Measurements from ENCODE around the gene ELMO3.

Gene ELMO3

DNA sequence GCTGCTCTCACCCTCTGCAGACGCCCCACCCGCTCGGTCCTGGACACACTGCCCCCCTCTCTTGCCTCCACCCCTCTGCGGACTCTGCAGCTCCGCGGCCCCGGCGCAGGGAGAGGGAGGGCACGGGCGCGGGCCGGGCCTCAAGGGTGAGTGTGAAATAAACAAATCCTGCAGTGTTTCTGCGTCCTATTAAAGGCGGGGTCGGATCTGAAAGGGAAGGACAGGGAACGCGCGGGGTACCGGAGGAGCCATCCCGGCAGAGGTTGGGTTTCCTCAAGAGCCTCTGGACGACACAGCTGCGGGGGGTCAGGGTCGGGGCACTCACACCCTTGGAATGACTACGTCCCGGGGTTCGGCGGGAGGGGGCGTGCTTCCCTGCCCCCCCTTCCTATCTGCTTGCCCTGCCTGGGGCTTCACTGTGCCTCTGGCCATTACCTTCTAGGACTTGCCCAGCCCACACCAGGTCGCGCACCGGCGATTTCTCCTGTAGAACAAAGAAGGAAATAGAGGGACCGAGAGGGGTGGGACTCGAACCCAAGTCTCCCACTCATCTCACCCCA, 34.9 kb upstream of the ELMO3 start:
- no peak for DNase-seq

DNA sequence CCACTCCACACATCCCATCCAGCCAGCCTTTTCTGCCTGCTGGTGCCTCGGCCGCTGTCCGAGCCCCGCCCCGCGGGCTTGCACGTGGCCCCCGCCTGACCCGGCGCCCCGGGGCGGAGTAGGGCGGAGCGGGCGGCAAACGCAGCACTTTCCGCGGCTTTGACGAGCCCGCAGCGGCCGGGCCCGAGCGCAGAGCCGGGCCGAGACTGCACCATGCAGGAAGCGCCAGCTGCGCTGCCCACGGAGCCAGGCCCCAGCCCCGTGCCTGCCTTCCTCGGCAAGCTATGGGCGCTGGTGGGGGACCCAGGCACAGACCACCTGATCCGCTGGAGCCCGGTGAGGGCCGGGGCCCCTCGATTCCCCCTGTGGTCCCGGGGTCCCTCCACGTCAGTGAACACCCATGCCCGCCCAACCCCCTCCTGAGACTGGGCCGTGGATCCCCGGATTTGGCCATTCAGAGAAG, 34.3 kb upstream of the ELMO3 start, which contains the start of gene HSF4:
Gene HSF4, plus strand, starts transcription at position 147 of the 463 bp plus-strand sequence. Its CDS starts 67 bp downstream, at position 214.
- no peak for DNase-seq

- no peak for DNase-seq
Measured at GRCh38 chr16:67165121-67166078, 33.5 kb upstream of the ELMO3 start.

GRCh38 chr16:67166110-67166547, 32.8 kb upstream of the ELMO3 start:
- DNase-seq = no peak

DNA sequence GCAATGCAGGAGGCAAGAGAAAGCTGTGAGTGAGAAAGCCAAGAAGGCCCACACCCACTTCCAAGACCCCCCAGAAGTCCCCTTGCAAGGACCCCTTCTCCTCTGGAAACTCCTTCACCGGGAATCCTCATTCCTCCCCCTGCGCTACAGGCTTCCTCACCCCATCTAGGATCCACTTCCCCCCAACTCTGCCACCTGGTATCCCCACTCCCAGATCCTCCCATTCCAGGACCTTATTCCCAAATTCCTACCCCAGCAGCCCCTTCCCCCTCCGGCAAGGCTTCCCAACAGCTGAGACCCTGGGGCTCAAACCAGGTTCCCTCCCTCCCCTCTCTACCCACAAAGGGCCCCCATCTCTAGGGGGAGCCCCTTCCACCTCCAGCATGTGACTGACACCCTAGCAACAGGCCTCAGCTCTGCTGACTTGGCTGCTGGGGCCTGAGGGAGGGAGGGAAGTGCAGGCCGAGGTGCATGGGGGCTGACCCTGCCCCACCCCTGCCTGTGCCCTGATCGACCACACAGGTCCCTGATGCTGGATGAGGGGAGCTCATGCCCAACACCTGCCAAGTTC, 32.2 kb upstream of the ELMO3 start:
- DNase-seq = no peak

DNA sequence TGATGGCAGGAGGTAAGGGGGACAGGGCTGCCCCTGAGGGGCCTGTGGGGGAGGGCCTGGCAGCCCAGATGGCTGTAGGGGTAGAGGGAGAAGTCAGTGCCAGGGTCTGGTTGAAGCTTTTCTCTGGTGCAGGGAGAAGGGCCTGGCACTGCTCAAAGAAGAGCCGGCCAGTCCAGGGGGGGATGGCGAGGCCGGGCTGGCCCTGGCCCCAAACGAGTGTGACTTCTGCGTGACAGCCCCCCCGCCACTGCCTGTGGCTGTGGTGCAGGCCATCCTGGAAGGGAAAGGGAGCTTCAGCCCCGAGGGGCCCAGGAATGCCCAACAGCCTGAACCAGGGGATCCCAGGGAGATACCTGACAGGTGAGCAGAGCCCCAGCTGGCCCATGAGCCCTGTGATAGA, 31.3 kb upstream of the ELMO3 start:
- DNase-seq = no peak

- no peak for DNase-seq
Measured at GRCh38 chr16:67169011-67169451, 29.9 kb upstream of the ELMO3 start.

DNA sequence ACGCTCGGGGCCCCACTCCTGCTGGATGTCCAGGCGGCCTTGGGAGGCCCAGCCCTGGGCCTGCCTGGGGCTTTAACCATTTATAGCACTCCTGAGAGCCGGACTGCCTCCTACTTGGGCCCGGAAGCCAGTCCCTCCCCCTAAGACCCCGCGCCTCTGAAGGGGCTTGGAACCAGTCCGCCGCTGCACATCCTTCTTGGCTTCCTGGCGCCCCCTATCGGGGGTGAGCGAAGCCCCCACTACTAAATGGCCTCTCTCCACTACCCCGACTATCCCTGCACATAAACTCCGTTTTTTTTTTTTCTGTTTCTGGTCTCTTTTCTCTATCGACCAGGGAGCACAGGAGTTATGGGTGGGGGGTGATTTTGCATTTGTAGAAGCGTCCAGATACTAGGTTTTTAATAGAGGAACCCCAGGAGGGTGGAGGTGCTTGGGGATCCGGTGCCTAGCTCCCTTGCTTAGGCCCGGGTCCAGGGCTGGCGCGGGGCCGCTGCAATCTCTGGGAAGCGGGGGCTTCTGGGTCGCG, 29.2 kb upstream of the ELMO3 start:
- peak in 1 of 2 experiments; percentile 27 for DNase-seq

DNA sequence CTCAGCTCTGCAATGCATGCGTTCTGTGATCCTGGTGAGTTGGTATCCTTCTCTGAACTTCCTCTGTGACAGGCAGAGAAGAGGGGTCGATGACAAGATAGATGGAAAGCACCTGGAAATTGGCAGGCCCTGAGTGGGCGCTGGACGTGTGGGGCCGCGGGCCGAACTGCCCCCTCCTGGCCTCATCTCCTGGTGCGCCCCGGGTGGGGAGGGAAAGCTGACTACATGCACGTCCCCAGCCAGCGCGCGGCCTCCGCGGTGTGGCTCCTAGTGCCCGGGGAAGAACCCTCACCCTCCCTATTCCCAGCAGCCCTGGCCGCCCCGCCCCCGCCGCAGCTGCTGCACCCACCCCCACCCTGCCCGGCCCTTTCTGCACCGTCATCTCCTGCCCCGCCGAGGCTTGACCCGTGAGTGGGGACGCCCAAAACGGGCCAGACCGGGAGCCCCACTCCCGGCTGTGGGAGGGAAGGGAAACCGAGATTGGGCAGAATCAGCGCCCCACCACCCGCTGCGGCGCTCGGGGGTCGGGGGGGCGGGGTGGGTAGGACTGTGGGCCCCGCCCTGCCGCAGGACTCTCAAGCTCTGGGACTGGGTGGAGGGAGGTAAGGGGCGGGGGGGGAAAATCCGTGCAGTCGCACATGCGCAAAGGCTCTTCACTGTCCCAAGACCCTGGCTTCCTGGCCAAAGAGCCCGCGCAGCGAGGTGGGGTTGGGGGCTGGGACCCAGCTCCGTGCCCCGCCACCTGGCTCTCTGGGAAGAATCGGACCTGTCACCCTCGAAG, 28.6 kb upstream of the ELMO3 start, which contains the start of gene NOL3:
Gene NOL3, plus strand, starts transcription at position 371 of the 781 bp plus-strand sequence.
- peak in 1 of 2 experiments; percentile 28 for DNase-seq

DNA sequence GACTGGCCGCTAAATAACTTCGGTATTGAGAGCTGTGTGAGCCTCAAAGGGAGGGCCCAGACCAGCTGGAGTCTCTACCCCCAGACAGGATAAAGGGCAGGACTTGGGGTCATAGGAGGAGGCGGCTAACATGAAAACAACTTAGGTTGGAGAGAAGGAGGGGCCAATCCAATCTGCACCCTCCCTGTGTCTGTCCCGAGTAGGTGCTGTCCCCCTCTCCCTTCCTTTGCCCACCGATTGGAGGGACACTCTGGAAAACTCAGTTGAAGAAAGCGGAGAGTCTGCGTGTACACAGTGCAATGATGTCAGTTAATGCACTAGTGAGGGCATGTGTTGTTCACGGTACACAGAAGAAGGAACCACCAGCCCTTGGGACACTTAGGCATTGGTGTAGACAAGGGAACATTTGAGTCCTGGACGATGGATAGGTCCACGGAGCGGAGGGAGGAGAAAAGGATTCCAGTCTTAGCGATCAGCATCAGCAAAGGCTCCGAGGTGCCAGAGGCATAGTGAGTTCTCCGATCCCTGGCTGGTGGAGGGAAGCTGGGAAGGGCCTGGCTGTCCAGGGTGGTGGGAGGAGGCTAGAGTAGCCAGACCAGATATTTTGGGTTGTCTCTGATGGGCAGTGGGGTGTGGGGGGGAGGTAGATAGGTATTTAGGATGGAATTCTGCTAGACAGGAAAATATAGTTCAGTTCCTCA, 27.8 kb upstream of the ELMO3 start:
- DNase-seq = no peak

DNA sequence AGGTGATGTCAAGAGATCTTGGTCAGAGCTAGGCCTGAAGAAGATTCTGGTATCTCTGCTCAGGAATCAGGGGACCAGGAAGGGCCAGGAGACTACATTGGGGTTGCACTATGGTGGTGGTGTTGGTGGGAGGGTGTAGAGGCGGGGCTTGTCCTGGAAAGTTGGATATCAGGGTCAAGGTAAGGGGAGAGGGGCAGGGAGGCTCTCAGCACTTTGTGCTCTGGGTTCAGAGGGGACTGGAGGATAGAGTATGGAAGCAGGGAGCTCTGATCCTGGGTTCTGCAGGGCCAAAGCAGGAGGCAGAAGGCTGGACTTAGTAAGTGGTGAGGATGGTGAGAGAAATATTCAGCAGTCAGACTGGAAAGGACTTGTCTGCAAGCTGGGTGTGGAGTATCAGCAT, 25.6 kb upstream of the ELMO3 start:
- no peak for DNase-seq

- DNase-seq = peak; percentile 45 to 52
Measured at GRCh38 chr16:67173808-67174705, 24.9 kb upstream of the ELMO3 start.

- no peak for DNase-seq
Measured at GRCh38 chr16:67174706-67175231, 24.2 kb upstream of the ELMO3 start.

DNA sequence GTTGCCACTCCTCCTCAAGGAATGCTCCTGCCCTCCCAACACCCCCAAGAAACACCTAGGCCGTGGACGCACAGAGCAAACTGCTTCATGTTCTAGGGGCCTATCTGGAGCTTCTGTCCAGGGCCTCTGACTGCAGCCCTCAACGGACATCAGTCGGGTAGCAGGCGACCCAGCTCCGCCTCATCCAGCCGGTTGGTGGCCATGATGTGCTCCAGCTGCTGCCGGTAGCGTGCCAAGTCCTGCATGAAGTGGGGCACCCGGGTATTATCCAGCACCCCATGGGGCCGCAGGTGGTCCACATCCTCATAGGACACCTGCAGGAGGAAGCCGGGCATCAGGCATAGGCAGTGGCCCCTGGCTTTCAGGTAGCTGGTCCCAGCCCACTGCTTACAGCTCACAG, 22.3 kb upstream of the ELMO3 start:
- no peak for DNase-seq

- peak; percentile 43 to 48 for DNase-seq
Measured at GRCh38 chr16:67177743-67178699, 20.9 kb upstream of the ELMO3 start.

DNA sequence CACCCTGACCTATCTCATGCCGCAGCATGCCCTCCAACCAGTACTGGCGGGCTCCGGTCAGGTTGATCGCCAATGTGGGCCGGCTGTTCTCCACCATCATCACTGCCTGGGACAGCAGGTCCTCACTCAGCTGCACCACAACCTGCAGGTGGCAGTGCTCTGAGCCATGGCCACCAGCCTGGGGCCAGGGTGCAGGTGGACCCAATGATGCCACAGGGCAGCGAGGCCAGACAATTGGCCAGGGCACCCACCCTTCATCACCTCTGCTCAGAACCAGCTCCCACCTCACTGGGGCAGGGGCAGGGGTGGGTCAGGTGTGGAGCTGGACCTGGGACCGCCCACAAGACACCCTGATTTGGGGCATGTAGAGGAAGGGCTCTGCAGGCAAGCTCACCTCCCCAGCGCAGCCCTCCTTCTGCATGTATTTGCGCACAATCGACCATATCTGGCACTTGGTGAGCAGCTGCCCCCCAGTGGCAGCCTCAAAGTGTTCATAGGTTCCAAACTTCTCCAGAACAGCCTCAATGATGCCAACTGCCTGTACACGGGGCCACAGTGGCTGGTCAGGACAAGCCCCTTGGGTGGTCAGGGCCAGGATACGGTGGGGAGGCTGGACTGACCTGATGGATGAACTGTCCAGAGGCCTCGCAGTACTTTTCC, 19.4 kb upstream of the ELMO3 start:
- DNase-seq = no peak

- DNase-seq = no peak
Measured at GRCh38 chr16:67180166-67180565, 18.8 kb upstream of the ELMO3 start.

DNA sequence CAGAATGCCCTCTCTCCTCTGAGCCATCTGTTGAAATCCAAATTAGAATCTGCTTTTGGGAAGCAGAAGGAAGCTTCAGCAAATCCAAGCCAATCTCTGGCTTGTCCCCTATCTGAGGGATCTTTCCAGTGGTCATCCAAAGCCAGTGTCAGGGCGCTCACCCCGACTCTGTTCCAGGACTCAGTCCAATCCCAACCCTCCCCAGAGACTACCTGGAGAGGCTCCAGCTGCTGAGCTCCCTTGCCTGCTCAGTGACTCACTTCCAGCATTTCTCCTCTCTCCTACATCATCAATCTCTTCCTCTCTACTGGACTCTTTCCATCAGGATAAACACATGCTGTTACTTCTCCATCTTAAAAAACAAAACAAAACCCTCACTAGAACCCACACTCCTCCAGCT, 17.6 kb upstream of the ELMO3 start:
- no peak for DNase-seq

DNA sequence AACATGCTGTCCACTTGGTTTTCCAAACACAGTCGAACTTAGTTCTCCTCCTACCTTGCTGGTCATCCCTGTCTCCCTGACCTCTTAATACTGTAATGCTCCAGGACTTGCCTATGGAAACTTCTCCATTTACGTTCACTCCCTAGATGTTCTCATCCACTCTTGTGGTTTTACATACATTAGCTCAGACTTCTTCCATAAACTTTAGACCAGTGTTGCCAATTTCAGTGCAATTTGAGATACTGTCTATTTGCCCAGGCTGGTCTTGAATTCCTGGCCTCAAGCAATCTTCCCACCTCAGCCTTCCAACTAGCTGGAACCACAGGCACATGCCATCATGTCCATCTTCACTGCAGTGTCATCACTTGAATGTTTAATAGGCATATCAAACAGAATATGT, 16.6 kb upstream of the ELMO3 start:
- no peak for DNase-seq
